Keratinocyte (primary cell): ENCODE measurements around the gene MTSS2.

Experiments
- CTCF ChIP-seq, 3 experiments: IDR thresholded peaks in 1 of 3; conservative IDR thresholded peaks in 1 of 3; optimal IDR thresholded peaks in 1 of 3; 2 replicates in 2 of 3; 3 replicates in 1 of 3; pipeline versions ENCODE3 to v1.5.1; 2011; ENCODE audit warnings: low read length in 3 of 3, mild to moderate bottlenecking in 3 of 3, moderate library complexity in 2 of 3, control low read depth in 1 of 3, inconsistent platforms in 1 of 3; ENCODE audit not compliant: insufficient read depth in 2 of 3; ENCODE audit errors: extremely low read depth in 1 of 3
- EZH2 ChIP-seq: IDR thresholded peaks from one replicate; pipeline ENCODE4 v1.6.1; 2012; ENCODE audit warnings: inconsistent platforms, mild to moderate bottlenecking, low read length, moderate library complexity

- TF ChIP-seq EZH2 (no peak), CTCF (optimal IDR thresholded peaks at IDR 0.05 in 1 of 3, IDR thresholded peaks at IDR 0.05 in 1 of 3, conservative IDR thresholded peaks at IDR 0.05 in 1 of 3; ENCODE audit: extremely low read depth in 1 of 3, insufficient read depth in 2 of 3, low read length in 3 of 3) (no peak)
These were observed 4.2 kb downstream of the MTSS2 start for GRCh38 chr16:70681382-70682238.
